Measurements from ENCODE around the gene OXCT1. TPM values are rescaled to one million over a fixed set of nuclear protein-coding genes. Genes with fewer than 3 reads are reported as not detected.
A peak's percentile ranks its signal among the peaks of the same experiment; 100 is the strongest.

The OXCT1 gene
- total and polyA plus RNA-seq, 9 of the 15 experiments (the other 6 are each of a cell fraction or from before 2014, with no cell fraction given): 24.7 to 61.2 (median 41.9) TPM

GRCh38 chr5:41903892-41904799, 33.9 kb upstream of the OXCT1 start, which contains the start of gene RIMOC1 (continued):
- TF ChIP-seq RNF219 (CRISPR knock-in tag; IDR thresholded peaks at IDR 0.05) (no peak), ZNF655 (CRISPR knock-in tag; IDR thresholded peaks at IDR 0.05) (no peak), KLF10 (CRISPR knock-in tag; IDR thresholded peaks at IDR 0.05) (no peak), C11orf30 (IDR thresholded peaks at IDR 0.05; ENCODE audit: low read depth) (peak; percentile 100), IFI16 (CRISPR knock-in tag; IDR thresholded peaks at IDR 0.05) (no peak), PCBP2 (IDR thresholded peaks at IDR 0.05; ENCODE audit: low read depth, low read length, poor library complexity, severe bottlenecking) (no peak), SIN3A (IDR thresholded peaks at IDR 0.05; ENCODE audit: borderline replicate concordance in 2 of 2, control insufficient read depth in 1 of 2, low read depth in 2 of 2, low read length in 2 of 2) (peak in 1 of 2 experiments; percentile 98; a peak in 3 of 4 replicates), NCOR1 (IDR thresholded peaks at IDR 0.05) (peak; percentile 69), NCOA6 (IDR thresholded peaks at IDR 0.05) (no peak), NCOA4 (IDR thresholded peaks at IDR 0.05; ENCODE audit: partially characterized antibody) (peak; percentile 76)
- TF ChIP-seq, protein P1, sequence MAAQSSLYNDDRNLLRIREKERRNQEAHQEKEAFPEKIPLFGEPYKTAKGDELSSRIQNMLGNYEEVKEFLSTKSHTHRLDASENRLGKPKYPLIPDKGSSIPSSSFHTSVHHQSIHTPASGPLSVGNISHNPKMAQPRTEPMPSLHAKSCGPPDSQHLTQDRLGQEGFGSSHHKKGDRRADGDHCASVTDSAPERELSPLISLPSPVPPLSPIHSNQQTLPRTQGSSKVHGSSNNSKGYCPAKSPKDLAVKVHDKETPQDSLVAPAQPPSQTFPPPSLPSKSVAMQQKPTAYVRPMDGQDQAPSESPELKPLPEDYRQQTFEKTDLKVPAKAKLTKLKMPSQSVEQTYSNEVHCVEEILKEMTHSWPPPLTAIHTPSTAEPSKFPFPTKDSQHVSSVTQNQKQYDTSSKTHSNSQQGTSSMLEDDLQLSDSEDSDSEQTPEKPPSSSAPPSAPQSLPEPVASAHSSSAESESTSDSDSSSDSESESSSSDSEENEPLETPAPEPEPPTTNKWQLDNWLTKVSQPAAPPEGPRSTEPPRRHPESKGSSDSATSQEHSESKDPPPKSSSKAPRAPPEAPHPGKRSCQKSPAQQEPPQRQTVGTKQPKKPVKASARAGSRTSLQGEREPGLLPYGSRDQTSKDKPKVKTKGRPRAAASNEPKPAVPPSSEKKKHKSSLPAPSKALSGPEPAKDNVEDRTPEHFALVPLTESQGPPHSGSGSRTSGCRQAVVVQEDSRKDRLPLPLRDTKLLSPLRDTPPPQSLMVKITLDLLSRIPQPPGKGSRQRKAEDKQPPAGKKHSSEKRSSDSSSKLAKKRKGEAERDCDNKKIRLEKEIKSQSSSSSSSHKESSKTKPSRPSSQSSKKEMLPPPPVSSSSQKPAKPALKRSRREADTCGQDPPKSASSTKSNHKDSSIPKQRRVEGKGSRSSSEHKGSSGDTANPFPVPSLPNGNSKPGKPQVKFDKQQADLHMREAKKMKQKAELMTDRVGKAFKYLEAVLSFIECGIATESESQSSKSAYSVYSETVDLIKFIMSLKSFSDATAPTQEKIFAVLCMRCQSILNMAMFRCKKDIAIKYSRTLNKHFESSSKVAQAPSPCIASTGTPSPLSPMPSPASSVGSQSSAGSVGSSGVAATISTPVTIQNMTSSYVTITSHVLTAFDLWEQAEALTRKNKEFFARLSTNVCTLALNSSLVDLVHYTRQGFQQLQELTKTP (IDR thresholded peaks at IDR 0.05; ENCODE audit: low read depth in 1 of 2, partially characterized antibody in 2 of 2): peak in 1 of 2 experiments; percentile 95
- TF ChIP-seq, protein P2, sequence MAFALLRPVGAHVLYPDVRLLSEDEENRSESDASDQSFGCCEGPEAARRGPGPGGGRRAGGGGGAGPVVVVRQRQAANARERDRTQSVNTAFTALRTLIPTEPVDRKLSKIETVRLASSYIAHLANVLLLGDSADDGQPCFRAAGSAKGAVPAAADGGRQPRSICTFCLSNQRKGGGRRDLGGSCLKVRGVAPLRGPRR (CRISPR knock-in tag; IDR thresholded peaks at IDR 0.05): no peak
- TF ChIP-seq, protein P3, sequence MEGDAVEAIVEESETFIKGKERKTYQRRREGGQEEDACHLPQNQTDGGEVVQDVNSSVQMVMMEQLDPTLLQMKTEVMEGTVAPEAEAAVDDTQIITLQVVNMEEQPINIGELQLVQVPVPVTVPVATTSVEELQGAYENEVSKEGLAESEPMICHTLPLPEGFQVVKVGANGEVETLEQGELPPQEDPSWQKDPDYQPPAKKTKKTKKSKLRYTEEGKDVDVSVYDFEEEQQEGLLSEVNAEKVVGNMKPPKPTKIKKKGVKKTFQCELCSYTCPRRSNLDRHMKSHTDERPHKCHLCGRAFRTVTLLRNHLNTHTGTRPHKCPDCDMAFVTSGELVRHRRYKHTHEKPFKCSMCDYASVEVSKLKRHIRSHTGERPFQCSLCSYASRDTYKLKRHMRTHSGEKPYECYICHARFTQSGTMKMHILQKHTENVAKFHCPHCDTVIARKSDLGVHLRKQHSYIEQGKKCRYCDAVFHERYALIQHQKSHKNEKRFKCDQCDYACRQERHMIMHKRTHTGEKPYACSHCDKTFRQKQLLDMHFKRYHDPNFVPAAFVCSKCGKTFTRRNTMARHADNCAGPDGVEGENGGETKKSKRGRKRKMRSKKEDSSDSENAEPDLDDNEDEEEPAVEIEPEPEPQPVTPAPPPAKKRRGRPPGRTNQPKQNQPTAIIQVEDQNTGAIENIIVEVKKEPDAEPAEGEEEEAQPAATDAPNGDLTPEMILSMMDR (IDR thresholded peaks at IDR 0.05 in 2 of 3, conservative IDR thresholded peaks at IDR 0.05 in 1 of 3; ENCODE audit: insufficient read depth in 2 of 3, low read depth in 1 of 3, low read length in 3 of 3): no peak
- TF ChIP-seq, protein P4, sequence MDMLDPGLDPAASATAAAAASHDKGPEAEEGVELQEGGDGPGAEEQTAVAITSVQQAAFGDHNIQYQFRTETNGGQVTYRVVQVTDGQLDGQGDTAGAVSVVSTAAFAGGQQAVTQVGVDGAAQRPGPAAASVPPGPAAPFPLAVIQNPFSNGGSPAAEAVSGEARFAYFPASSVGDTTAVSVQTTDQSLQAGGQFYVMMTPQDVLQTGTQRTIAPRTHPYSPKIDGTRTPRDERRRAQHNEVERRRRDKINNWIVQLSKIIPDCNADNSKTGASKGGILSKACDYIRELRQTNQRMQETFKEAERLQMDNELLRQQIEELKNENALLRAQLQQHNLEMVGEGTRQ (CRISPR knock-in tag; IDR thresholded peaks at IDR 0.05): peak; percentile 99

Data from K562 (cell line).